GM23338 (cell line): ENCODE measurements around the gene RNF112.

ENCODE experiments used
- EZH2 ChIP-seq: fragments of 200-600 bp; sonication (generic); IDR thresholded peaks from one replicate; pipeline ENCODE4 v1.8.0; 2017; ENCODE audit warnings: antibody characterized with exemption, mild to moderate bottlenecking, low read depth; ENCODE audit not compliant: unreplicated experiment
- EZH2phosphoT487 ChIP-seq: fragments of 200-600 bp; sonication (generic); IDR thresholded peaks from one replicate; pipeline ENCODE4 v1.8.1; 2018; ENCODE audit warnings: antibody characterized with exemption; ENCODE audit not compliant: unreplicated experiment
- JUNB ChIP-seq: IDR thresholded peaks from one replicate; pipeline ENCODE4 v1.6.1; 2016; ENCODE audit warnings: antibody characterized with exemption; ENCODE audit not compliant: unreplicated experiment
- NANOG ChIP-seq: IDR thresholded peaks from 2 replicates; pipeline ENCODE4 v1.6.1; 2016; ENCODE audit warnings: antibody characterized with exemption, borderline replicate concordance
- POLR2AphosphoS5 ChIP-seq: IDR thresholded peaks from 2 replicates; pipeline ENCODE4 v1.6.1; 2016; ENCODE audit warnings: antibody characterized with exemption, low read depth
- ZNF114 ChIP-seq: fragments of 250-450 bp; sonication (Bioruptor Pico); IDR thresholded peaks from 2 replicates; pipeline ENCODE4 v1.5.0; 2020; ENCODE audit warnings: mild to moderate bottlenecking, moderate library complexity
- ZNF331 ChIP-seq: fragments of 250-450 bp; sonication (Bioruptor Pico); IDR thresholded peaks from 2 replicates; pipeline ENCODE4 v1.5.0; 2020; ENCODE audit warnings: low read depth, mild to moderate bottlenecking, moderate library complexity
- TF ChIP-seq, protein P1 (sequence below), 2 experiments: fragments of 200-600 bp in 1 of 2; sonication (generic) in 1 of 2; conservative IDR thresholded peaks; 2 replicates each; pipeline versions ENCODE4 v1.5.1 to v1.6.1; 2016 to 2017; ENCODE audit warnings: antibody characterized with exemption in 2 of 2, low read depth in 2 of 2, mild to moderate bottlenecking in 2 of 2, moderate library complexity in 1 of 2
- TF ChIP-seq, protein P2 (sequence below): IDR thresholded peaks from one replicate; pipeline ENCODE4 v1.6.1; 2018; ENCODE audit warnings: antibody characterized with exemption; ENCODE audit not compliant: unreplicated experiment
- TF ChIP-seq, protein P3 (sequence below): IDR thresholded peaks from 2 replicates; pipeline ENCODE4 v1.6.1; 2016; ENCODE audit warnings: antibody characterized with exemption

DNA sequence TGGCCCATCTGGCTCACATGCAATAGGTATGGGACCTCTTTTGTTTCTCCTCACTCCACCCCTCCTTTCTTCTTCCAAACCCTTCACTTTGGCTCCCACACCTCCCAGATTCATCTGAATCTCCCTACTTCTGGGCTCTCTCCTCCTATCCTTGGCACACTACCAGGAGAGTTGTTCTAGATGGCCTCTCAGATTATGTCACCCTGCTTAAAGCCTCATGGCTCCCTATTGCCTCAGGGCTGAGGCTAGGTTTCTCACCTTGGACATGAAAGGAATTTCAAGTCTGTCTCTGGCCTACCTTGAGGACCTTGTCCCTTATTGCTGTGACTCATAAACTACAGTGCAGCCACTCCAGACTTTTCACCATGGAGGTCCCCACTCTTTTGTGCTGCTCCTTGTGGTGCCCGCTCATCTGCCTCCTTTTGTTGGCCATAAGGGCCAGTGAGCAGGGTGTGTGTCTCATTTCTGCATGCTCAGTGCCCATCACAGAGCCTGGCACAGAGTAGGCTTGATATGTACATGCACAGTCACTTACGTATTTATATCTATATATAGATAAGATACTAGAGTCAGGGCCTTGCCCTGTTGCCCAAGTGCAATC lies 23.0 kb upstream of the RNF112 start:
- TF ChIP-seq POLR2AphosphoS5, result no peak; the same call in 1 of the 2 replicates
- no peak for TF ChIP-seq JUNB
- TF ChIP-seq, protein P1, sequence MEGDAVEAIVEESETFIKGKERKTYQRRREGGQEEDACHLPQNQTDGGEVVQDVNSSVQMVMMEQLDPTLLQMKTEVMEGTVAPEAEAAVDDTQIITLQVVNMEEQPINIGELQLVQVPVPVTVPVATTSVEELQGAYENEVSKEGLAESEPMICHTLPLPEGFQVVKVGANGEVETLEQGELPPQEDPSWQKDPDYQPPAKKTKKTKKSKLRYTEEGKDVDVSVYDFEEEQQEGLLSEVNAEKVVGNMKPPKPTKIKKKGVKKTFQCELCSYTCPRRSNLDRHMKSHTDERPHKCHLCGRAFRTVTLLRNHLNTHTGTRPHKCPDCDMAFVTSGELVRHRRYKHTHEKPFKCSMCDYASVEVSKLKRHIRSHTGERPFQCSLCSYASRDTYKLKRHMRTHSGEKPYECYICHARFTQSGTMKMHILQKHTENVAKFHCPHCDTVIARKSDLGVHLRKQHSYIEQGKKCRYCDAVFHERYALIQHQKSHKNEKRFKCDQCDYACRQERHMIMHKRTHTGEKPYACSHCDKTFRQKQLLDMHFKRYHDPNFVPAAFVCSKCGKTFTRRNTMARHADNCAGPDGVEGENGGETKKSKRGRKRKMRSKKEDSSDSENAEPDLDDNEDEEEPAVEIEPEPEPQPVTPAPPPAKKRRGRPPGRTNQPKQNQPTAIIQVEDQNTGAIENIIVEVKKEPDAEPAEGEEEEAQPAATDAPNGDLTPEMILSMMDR (conservative IDR thresholded peaks at IDR 0.05; ENCODE audit: low read depth in 2 of 2), result no peak
- no peak for TF ChIP-seq EZH2
- TF ChIP-seq EZH2phosphoT487, result no peak
- TF ChIP-seq NANOG, result no peak
- TF ChIP-seq, protein P2, sequence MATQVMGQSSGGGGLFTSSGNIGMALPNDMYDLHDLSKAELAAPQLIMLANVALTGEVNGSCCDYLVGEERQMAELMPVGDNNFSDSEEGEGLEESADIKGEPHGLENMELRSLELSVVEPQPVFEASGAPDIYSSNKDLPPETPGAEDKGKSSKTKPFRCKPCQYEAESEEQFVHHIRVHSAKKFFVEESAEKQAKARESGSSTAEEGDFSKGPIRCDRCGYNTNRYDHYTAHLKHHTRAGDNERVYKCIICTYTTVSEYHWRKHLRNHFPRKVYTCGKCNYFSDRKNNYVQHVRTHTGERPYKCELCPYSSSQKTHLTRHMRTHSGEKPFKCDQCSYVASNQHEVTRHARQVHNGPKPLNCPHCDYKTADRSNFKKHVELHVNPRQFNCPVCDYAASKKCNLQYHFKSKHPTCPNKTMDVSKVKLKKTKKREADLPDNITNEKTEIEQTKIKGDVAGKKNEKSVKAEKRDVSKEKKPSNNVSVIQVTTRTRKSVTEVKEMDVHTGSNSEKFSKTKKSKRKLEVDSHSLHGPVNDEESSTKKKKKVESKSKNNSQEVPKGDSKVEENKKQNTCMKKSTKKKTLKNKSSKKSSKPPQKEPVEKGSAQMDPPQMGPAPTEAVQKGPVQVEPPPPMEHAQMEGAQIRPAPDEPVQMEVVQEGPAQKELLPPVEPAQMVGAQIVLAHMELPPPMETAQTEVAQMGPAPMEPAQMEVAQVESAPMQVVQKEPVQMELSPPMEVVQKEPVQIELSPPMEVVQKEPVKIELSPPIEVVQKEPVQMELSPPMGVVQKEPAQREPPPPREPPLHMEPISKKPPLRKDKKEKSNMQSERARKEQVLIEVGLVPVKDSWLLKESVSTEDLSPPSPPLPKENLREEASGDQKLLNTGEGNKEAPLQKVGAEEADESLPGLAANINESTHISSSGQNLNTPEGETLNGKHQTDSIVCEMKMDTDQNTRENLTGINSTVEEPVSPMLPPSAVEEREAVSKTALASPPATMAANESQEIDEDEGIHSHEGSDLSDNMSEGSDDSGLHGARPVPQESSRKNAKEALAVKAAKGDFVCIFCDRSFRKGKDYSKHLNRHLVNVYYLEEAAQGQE, result no peak
- TF ChIP-seq ZNF114 (CRISPR knock-in tag), result no peak
- no peak for TF ChIP-seq ZNF331 (CRISPR knock-in tag)
- TF ChIP-seq, protein P3, sequence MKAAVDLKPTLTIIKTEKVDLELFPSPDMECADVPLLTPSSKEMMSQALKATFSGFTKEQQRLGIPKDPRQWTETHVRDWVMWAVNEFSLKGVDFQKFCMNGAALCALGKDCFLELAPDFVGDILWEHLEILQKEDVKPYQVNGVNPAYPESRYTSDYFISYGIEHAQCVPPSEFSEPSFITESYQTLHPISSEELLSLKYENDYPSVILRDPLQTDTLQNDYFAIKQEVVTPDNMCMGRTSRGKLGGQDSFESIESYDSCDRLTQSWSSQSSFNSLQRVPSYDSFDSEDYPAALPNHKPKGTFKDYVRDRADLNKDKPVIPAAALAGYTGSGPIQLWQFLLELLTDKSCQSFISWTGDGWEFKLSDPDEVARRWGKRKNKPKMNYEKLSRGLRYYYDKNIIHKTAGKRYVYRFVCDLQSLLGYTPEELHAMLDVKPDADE, result no peak
